Measurements from ENCODE around the gene ABI3BP. TPM values are rescaled to one million over a fixed set of nuclear protein-coding genes. Genes with fewer than 3 reads are reported as not detected.

ABI3BP gene
- total RNA-seq, 2 donors from 2014 or later: 12.9 to 32.1 TPM

DNA sequence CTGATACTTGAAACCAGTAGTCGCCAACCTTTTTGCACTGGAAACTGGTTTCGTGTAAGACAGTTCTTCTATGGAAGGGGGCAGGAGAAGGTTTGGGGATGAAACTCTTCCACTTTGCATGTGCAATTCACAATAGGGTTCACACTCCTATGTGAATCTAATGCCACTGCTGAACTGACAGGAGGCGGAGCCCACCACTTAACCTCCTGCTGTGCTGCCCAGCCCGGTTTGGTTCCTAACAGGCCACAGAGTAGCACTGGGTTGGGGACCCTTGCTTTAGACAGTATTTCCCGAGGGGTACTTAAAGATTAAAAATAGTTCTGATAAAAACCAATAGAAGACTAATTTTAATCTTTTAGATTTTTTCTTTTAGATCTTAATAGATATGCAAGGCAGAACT, 272.8 kb downstream of the ABI3BP start:
- DNase-seq (no peak), ATAC-seq (no peak)
- intact Hi-C loops (cut with DNase I, micrococcal nuclease): no loop called here

DNA sequence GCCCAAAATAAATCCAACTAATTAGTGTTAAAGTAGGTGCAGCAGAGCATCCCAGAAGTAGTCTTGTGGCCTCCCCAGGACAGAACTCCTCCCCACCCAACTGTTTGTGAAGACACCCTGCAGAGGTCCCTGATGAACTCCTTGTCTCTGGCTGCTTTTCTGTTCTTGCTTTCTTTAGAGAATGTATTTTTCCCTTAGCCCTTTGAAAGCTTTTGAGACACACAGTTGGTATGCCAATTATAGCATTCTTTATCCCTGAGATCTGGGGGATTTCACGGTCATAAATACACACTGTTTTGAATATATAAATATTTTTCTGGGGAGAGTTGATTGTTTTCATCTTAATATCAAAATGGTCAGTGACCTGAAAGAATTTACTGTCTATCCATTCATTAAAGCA, 274.1 kb downstream of the ABI3BP start:
- intact Hi-C loops (cut with DNase I, micrococcal nuclease): no loop called here
- DNase-seq (no peak), ATAC-seq (no peak)

DNA sequence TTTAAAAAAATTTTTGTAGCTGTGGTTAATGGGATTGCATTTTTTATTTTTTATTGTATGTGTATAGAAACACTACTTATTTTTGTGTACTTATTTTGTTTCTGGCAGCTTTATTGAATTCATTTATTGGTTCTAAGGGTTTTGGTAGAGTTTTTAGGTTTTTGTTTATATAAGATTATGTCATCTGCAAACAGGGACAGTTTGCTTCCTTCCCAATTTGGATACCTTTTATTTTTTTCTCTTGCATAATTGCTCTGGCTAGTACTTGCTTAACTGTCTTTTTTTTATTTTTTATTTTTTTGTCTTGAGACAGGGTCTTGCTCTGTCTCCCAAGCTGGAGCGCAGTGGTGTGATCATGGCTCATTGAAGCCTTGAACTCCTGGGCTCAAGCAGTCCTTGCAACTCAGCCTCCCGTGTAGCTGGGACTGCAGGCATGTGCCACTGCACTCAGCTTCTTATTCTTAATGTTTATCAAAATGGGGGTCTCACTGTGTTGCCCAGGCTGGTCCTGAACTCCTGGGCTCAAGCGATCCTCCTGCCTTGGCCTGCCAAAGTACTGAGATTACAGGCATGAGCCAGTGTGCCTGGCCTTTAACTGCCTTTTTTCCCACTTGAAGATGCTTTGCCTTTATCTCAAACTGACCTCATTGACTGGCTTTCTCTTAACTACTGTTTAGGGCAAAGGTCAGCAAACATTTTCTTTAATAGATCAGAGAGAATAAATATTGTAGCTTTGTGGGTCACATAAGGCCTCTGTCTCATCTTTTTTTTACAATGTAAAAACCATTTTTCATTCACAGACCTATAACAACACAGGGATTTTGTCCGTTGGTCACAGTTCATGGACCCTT, 275.4 kb downstream of the ABI3BP start:
- ATAC-seq (no peak), DNase-seq (no peak)

DNA sequence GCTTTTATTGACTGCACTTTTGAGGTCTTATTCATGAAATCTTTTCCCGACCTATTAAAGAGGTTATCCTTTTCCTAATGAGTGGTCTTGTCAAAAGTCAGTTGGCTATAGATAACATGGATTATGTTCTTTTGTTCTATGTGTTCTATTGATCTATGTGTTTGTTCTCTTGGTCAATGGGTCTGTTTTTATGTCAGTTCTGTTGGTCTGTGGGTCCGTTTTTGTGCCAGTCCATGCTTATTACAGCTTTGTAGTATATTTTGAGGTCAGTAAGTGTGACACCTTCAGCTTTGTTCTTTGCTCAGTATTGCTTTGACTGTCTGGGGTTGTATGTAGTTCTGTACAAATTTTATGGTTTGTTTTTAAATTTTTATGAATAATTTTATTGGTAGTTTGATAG, 276.2 kb downstream of the ABI3BP start:
- ATAC-seq (no peak), DNase-seq (no peak)
- intact Hi-C loops (cut with DNase I, micrococcal nuclease): no loop called here

More for the DNA sequence above, 275.4 kb downstream of the ABI3BP start:
- intact Hi-C loops (cut with DNase I, micrococcal nuclease): no loop called here

DNA sequence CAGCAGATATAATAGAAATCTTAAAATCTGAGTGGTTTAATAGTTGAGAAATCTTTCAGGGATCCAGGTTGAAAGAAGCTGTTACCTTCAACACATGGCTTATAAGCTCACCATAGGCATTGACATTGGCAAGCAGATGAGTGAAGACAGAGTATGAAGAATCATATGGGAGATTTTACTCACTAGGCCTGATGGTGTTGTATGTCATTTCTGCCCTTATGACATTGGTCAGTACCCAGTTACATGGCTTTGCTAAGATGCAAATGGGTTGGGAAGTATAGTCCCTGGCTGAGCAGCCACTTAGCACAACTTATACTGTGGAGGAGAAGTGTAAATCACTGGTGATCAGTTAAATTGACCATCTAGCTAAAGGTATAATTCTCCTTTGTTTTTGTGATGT, 278.0 kb downstream of the ABI3BP start:
- DNase-seq (no peak), ATAC-seq (no peak)
- intact Hi-C loops (cut with DNase I, micrococcal nuclease): no loop called here

DNA sequence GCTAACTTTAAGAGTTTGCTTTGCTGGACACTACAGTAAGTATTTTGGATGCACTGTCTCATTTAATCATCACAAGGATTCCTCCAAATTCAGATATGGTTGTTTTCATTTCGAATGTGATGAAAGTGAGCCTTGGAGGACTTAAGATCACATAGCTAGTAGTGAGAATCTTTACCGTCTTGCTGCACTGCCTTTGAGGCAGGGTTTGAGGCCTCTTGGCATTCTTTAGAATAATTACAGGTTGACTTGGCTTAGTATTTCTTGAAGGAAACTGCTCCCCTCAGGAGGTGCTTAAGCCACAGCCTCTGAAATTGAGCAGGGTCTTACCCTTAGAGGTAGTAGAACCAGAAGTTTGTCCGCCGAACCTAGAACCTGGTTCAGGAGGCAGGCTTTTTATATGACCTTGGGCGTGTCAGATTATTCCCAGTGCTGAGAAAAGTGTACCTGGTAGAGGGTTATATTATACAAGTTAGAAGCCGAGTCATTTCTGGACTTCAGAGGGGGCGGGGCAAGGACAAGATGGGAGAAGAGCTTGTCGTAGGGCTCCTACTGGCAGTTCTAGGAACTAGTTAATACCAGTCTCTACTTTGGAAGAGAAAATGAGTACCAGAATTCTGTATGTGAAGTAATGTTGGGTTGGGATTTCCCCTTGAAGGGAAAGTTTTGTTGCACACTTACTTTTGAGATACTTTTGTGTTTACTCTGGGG, 282.8 kb downstream of the ABI3BP start:
- intact Hi-C loops (cut with DNase I, micrococcal nuclease): no loop called here
- ATAC-seq (peak; percentile 63), DNase-seq (peak; percentile 78 to 79)

DNA sequence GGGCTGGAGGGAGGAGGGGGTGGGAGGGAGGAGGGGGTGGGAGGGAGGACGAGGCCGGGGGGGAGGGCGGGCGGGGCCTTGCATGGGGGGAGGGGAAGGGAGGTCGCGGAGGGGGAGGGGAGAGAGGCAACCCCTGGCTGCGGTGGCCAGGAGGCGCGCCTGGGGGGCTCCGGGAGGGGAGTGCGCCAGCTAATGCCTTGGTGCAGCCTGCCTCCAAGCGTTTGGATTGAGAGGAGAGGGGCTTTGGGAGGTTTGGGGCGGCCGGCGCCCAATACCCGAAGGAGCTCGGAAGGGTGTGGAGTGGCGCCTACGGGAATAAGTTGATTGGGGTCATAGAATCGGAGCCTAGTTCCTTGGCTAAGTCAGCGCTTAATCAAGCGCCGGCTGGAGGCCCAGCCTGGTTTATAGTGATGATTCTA, 283.4 kb downstream of the ABI3BP start:
- peak; percentile 38 to 53 for DNase-seq
- ATAC-seq: peak; percentile 45
- intact Hi-C loops (cut with DNase I, micrococcal nuclease): no loop called here

DNA sequence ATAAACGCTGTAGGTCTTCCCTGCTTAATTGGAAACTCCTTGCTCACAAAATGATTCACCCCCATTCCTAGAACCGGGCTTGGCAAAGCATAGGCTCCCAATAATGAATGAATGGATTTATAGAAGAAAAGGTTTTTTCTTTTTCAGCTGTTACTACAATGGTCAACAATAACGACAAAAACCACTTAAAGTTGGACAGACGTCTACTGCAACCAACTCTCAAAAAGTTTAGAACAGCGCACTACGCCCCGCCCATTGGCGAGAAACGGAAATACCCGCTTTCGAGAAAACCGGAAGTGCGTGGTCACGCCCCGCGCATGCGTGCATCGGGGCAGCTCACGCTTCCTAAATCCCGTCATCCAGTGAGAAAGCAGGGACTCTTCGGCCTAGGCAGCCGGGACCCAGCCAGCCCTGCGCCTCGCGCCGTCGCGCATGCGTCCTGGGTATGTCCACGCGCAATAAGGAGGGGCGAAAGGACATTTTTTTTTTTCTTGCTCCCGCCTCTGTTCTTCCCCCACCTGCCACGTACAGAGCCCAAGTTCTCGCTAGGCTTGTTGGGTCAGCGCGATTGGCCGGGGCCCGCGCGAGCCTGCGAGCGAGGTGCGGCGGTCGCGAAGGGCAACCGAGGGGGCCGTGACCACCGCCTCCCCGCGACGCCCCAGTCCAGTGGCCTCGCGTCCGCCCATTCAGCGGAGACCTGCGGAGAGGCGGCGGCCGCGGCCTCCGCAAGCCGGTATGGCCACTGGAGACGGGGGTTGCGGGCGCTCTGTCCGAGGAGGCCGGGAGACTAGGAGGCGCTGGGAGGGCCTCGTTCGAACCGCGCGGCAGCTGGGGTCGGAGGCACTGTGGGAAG, 284.0 kb downstream of the ABI3BP start, which contains the start of gene TFG:
TFG (plus strand) TSS at position 506 of the 853 bp plus-strand sequence. CDS start 4,192 bp downstream, outside the sequence.
- ATAC-seq: peak; percentile 90
- intact Hi-C loops (cut with DNase I, micrococcal nuclease): no loop called here

DNA sequence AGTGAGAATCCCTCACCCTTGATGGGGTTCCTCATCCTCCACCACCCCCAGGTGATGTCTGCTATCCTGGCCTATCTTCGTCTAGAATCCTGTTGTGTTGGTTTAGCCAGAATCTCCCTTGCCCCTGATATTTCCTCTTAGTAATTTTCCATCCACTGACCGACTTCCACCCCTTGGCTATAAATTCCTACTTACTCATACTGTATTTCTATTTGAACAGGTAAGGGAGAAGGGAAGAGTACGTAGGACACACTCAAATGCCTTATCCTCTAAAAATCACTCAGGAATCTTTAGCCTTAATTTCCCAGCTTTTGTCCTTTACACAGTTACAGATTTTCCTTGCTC, 284.6 kb downstream of the ABI3BP start:
- ATAC-seq (no peak), DNase-seq (no peak)
- intact Hi-C loops (cut with DNase I, micrococcal nuclease): no loop called here

More for the DNA sequence above, 284.0 kb downstream of the ABI3BP start, which contains the start of gene TFG:
- peak; percentile 98 for DNase-seq

DNA sequence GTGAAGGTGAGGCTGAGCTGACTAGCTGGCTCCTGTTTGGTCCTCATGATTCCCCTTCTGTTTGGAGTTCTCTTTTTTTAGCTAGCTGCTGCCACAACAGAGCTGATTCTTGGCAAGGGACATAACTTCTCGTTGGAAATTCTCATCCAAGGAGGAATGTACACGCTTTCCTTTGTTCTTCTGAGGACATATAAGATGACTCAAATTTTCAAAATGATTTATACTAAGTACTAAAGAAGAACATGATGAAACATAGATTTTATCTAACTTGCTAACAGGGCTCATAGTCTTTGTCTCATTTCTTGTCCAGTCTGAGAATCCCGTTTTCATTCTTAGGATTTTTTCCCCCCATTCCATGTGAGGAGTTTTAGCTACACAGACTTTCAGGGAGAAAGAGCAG, 286.9 kb downstream of the ABI3BP start:
- DNase-seq (no peak), ATAC-seq (no peak)
- intact Hi-C loops (cut with DNase I, micrococcal nuclease): no loop called here

DNA sequence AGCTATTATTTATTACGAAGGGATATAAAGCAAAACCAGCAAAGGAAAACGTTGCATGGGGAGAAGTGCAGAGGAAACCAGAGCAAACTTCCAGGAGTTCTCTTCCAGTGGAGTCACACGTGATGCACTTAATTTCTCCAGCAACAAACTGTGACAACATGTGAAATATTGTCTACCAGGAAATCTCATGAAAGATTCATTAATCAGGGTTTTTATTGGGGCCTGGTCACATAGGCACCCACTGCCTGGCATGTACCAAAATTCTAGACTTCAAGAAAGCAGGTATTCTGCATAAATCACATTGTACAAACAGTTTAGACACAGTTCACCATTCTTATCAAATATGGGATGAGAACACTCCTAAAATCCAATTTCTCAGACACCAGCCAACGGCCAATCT, 289.4 kb downstream of the ABI3BP start:
- ATAC-seq (no peak), DNase-seq (no peak)
- intact Hi-C loops (cut with DNase I, micrococcal nuclease): no loop called here

DNA sequence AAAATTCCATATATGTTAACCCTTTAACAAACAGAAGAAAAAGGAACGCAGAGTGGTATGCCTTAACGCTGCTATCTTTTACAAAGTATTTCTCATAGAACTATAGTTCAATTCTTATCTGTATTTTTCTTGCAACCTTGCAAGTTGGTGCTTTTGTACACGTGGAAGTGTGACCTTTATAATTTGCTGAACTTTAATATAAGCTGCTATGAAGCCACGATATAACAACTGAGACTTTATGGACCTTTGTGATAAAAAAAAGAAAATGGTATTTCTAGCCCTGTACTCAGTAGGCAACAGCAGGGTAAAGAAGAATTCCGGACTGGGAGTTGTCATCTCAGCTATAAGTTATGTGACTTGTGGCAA, 290.3 kb downstream of the ABI3BP start:
- ATAC-seq (no peak), DNase-seq (no peak)
- intact Hi-C loops (cut with DNase I, micrococcal nuclease): no loop called here

DNA sequence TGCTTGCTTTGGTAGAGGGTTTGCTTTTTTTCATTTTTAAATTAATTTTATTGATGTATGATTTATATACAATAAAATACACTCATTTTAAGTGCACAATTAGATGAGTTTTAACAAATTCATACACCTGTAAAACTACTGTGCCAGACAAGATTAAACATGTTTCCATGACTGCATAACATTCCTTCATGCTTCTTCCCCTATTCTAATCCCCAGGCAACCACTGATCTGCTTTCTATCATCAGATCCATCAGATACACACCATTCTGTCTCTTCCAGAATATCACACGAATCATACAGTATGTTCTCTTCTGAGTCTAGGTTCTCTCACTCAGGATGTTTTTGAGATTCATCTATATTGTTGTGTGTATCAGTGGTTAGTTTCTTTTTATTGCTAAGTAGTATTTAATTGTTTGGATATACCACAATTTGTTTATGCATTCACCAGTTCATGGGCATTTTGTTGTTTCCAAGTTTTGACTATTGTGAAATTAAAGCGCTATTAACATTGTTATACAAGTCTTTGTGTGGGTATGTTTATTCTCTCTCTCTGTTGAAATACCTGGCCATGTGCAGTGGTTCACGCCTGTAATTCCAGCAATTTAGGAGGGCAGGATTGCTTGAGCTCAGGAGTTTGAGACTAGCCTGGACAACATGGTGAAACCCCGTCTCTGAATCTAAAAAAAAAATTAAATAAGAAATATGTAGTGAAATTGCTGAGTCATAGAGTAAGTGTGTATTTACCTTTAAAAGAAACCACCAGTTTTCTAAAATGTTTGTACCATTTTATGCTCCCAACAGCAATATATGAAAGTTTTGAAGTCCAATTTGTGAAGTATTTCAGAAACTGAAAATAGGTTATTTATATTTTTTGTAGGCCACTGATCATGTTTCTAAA, 290.9 kb downstream of the ABI3BP start:
- intact Hi-C loops (cut with DNase I, micrococcal nuclease): no loop called here
- ATAC-seq (no peak), DNase-seq (no peak)

DNA sequence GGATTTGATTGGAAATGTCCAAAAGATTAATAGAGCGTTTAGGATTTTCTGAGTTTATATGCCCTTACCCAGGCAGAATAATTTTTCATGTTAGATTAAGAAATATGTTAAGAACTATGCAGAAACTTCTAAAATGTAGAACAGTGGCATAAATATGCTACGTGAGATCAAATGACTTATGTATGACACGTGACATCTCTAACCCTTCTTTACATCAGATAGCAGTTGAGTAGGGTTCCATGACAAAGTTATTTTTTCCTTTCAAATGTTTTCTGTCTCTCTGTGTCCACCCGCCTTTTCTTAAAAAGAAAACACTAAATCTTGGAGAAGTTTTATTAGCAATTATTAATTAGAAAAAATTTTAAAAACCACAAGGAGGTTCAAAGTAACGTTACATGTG, 292.5 kb downstream of the ABI3BP start:
- DNase-seq: no peak
- intact Hi-C loops (cut with DNase I, micrococcal nuclease): no loop called here
- no peak for ATAC-seq
